ENCODE measurements around the gene CDH4. TPM values are rescaled to one million over a fixed set of nuclear protein-coding genes. Genes with fewer than 3 reads are reported as not detected.
A peak's percentile ranks its signal among the peaks of the same experiment; 100 is the strongest.

CDH4 gene
- total and polyA plus RNA-seq, 9 of the 15 experiments (the other 6 are each of a cell fraction or from before 2014, with no cell fraction given) = 0.04 TPM; not detected in 8

DNA sequence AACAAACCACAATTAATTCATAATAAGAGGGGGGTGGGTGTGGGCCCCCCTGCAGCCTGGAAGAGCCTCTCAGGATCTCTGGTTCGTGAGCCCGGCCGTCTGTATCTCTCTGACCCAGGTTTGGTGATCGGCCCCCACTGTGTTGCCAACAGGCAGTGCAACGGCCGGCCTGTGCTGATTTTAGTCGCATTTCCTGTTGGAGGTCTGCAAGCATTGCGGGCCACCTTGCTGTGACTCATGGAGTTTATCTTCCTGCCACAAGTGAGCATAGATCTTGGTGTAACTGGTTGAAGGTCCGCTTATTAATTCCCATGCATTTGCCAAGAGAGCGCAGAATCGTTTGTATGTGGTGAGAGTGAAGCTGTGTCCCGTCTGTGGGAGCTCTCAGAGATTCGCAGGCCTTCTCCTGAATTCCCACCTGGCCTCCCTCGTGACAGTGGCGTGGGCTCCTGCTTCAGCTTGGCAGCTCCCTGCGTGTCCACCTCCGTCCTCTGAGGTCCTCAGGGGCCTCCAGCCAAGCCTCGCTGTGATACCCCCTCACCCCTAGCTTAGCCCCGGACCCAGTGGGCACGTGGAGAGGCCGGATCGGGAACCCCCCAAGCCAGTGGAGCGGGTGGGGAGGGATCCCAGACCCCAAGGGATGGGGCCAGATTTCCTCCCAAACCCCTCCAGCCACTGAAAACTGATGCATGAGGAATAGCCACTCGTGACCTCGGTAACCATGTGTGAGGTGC lies 269.8 kb downstream of the CDH4 start (continued):
- no peak for TF ChIP-seq PYGO2 (tag; IDR thresholded peaks at IDR 0.05)
- no peak for TF ChIP-seq ZBTB43 (CRISPR knock-in tag; IDR thresholded peaks at IDR 0.05)
- TF ChIP-seq GTF2F1 (IDR thresholded peaks at IDR 0.05; ENCODE audit: low read depth, low read length) = no peak
- TF ChIP-seq NFXL1 (CRISPR knock-in tag; IDR thresholded peaks at IDR 0.05) = no peak
- no peak for TF ChIP-seq ZNF778 (CRISPR knock-in tag; IDR thresholded peaks at IDR 0.05)
- TF ChIP-seq ETS1 (conservative IDR thresholded peaks at IDR 0.05; ENCODE audit: control insufficient read depth, low read depth, low read length) = no peak; the same call in 1 of the 2 replicates
- TF ChIP-seq RHOXF2B (CRISPR knock-in tag; conservative IDR thresholded peaks at IDR 0.05) = no peak
- TF ChIP-seq BRD4 (IDR thresholded peaks at IDR 0.05) = no peak
- no peak for TF ChIP-seq CCNT2 (IDR thresholded peaks at IDR 0.05; ENCODE audit: borderline replicate concordance, extremely low read depth, insufficient read length, low read depth, low read length)
- no peak for TF ChIP-seq ESRRA (IDR thresholded peaks at IDR 0.05; ENCODE audit: borderline replicate concordance, low read depth)
- no peak for TF ChIP-seq ZSCAN29 (IDR thresholded peaks at IDR 0.05)
- no peak for TF ChIP-seq ZNF408 (CRISPR knock-in tag; IDR thresholded peaks at IDR 0.05; ENCODE audit: low read depth)
- no peak for TF ChIP-seq ATF7 (IDR thresholded peaks at IDR 0.05)
- TF ChIP-seq STAT5A (IDR thresholded peaks at IDR 0.05; ENCODE audit: borderline replicate concordance, low read length) = 0 out of 2 replicates have a peak, but pooled peaks have one; percentile 40
- no peak for TF ChIP-seq ZNF696 (CRISPR knock-in tag; conservative IDR thresholded peaks at IDR 0.05)
- TF ChIP-seq, protein P1, sequence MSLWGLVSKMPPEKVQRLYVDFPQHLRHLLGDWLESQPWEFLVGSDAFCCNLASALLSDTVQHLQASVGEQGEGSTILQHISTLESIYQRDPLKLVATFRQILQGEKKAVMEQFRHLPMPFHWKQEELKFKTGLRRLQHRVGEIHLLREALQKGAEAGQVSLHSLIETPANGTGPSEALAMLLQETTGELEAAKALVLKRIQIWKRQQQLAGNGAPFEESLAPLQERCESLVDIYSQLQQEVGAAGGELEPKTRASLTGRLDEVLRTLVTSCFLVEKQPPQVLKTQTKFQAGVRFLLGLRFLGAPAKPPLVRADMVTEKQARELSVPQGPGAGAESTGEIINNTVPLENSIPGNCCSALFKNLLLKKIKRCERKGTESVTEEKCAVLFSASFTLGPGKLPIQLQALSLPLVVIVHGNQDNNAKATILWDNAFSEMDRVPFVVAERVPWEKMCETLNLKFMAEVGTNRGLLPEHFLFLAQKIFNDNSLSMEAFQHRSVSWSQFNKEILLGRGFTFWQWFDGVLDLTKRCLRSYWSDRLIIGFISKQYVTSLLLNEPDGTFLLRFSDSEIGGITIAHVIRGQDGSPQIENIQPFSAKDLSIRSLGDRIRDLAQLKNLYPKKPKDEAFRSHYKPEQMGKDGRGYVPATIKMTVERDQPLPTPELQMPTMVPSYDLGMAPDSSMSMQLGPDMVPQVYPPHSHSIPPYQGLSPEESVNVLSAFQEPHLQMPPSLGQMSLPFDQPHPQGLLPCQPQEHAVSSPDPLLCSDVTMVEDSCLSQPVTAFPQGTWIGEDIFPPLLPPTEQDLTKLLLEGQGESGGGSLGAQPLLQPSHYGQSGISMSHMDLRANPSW (CRISPR knock-in tag; IDR thresholded peaks at IDR 0.05) = no peak
- no peak for TF ChIP-seq ZFP1 (CRISPR knock-in tag; IDR thresholded peaks at IDR 0.05)
- no peak for TF ChIP-seq SMARCA5 (IDR thresholded peaks at IDR 0.05)
- no peak for TF ChIP-seq E2F4 (CRISPR knock-in tag; IDR thresholded peaks at IDR 0.05; ENCODE audit: low read depth)
- TF ChIP-seq, protein P2, sequence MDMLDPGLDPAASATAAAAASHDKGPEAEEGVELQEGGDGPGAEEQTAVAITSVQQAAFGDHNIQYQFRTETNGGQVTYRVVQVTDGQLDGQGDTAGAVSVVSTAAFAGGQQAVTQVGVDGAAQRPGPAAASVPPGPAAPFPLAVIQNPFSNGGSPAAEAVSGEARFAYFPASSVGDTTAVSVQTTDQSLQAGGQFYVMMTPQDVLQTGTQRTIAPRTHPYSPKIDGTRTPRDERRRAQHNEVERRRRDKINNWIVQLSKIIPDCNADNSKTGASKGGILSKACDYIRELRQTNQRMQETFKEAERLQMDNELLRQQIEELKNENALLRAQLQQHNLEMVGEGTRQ (CRISPR knock-in tag; IDR thresholded peaks at IDR 0.05) = no peak
- no peak for TF ChIP-seq BMI1 (IDR thresholded peaks at IDR 0.05; ENCODE audit: low read length)
- no peak for TF ChIP-seq ZNF75A (CRISPR knock-in tag; IDR thresholded peaks at IDR 0.05)
- no peak for TF ChIP-seq NR3C1 (CRISPR knock-in tag; IDR thresholded peaks at IDR 0.05)
